Inflammatory macrophage treated with lipopolysaccharide for 1 hour (primary cell): Measurements from ENCODE around the gene GMEB1.
"Not testable (repeated sequence)": the region's sequence is repeated elsewhere in the genome, so short reads cannot be mapped to it uniquely, and the experiment has no call there.

Experiments
- DNase-seq, 2 donors: peaks; one replicate each; pipeline ENCODE4 v3.0.0-alpha.2; 2020 to 2022

The GMEB1 gene

GRCh38 chr1:28668191-28668955 is at the start of gene GMEB1:
Gene GMEB1, plus strand, starts transcription at chr1:28668784. Its CDS starts 14,829 bp downstream, at chr1:28683613.
- DNase-seq = peak; percentile 77 to 87

GRCh38 chr1:28631713-28632112 is 36.9 kb upstream of the GMEB1 start:
- DNase-seq = no peak

GRCh38 chr1:28632560-28632959 is 36.0 kb upstream of the GMEB1 start:
- no peak for DNase-seq

GRCh38 chr1:28640766-28641165 is 27.8 kb upstream of the GMEB1 start:
- DNase-seq = no peak

GRCh38 chr1:28642056-28642846 is 26.3 kb upstream of the GMEB1 start:
- peak in 1 of 2 donors; percentile 34 for DNase-seq

- DNase-seq = peak; percentile 93 to 97
Observed at GRCh38 chr1:28642847-28643635, 25.5 kb upstream of the GMEB1 start, which contains the start of gene TAF12. Gene TAF12, minus strand, starts transcription at chr1:28643067. Its CDS starts 20,986 bp downstream, at chr1:28622081.

- no peak for DNase-seq
Observed at GRCh38 chr1:28644494-28644893, 24.1 kb upstream of the GMEB1 start.

GRCh38 chr1:28645406-28645805 is 23.2 kb upstream of the GMEB1 start:
- not testable (repeated sequence) for DNase-seq

- no peak for DNase-seq
Observed at GRCh38 chr1:28646040-28646439, 22.5 kb upstream of the GMEB1 start.

- DNase-seq = peak; percentile 90 to 97
Observed at GRCh38 chr1:28648008-28648473, 20.5 kb upstream of the GMEB1 start.

GRCh38 chr1:28648474-28649198 is 19.9 kb upstream of the GMEB1 start, which contains the start of gene RNU11:
Gene RNU11, plus strand, starts transcription at chr1:28648600.
- peak; percentile 99 for DNase-seq

- DNase-seq = not testable (repeated sequence)
Observed at GRCh38 chr1:28653063-28653462, 15.5 kb upstream of the GMEB1 start.

GRCh38 chr1:28653870-28654269 is 14.7 kb upstream of the GMEB1 start:
- peak in 1 of 2 donors; percentile 30 for DNase-seq

GRCh38 chr1:28655448-28656311 is 12.9 kb upstream of the GMEB1 start:
- DNase-seq = not testable (repeated sequence)

GRCh38 chr1:28656335-28656734 is 12.2 kb upstream of the GMEB1 start:
- no peak for DNase-seq

GRCh38 chr1:28663871-28664470 is 4.6 kb upstream of the GMEB1 start:
- no peak for DNase-seq

GRCh38 chr1:28666806-28667205 is 1.8 kb upstream of the GMEB1 start:
- DNase-seq = no peak

- DNase-seq = peak; percentile 30 to 39
Observed at GRCh38 chr1:28668956-28669723, 556 bp downstream of the GMEB1 start.

- DNase-seq = no peak
Observed at GRCh38 chr1:28671254-28671780, 2.7 kb downstream of the GMEB1 start.

GRCh38 chr1:28672971-28673370 is 4.4 kb downstream of the GMEB1 start:
- not testable (repeated sequence) for DNase-seq
